ENCODE measurements around the gene ITPR1. TPM values are rescaled to one million over a fixed set of nuclear protein-coding genes. Genes with fewer than 3 reads are reported as not detected.

The ITPR1 gene
- total RNA-seq, 1 donor from 2014 or later = 11.2 TPM

GRCh38 chr3:4614927-4615326 lies 121.8 kb downstream of the ITPR1 start:
- H3K4me1 Mint-ChIP-seq (ENCODE audit: low read depth) = peaks cover 1% of the 10 kb centered on the region
- peaks cover 3% of the 10 kb centered on the region for H3K27me3 Mint-ChIP-seq
- DNase-seq (ENCODE audit: low spot score, unreplicated experiment) = no peak
- H3K36me3 Mint-ChIP-seq (ENCODE audit: insufficient read depth) = no peaks in the 10 kb centered on the region
- TF ChIP-seq, protein P1, sequence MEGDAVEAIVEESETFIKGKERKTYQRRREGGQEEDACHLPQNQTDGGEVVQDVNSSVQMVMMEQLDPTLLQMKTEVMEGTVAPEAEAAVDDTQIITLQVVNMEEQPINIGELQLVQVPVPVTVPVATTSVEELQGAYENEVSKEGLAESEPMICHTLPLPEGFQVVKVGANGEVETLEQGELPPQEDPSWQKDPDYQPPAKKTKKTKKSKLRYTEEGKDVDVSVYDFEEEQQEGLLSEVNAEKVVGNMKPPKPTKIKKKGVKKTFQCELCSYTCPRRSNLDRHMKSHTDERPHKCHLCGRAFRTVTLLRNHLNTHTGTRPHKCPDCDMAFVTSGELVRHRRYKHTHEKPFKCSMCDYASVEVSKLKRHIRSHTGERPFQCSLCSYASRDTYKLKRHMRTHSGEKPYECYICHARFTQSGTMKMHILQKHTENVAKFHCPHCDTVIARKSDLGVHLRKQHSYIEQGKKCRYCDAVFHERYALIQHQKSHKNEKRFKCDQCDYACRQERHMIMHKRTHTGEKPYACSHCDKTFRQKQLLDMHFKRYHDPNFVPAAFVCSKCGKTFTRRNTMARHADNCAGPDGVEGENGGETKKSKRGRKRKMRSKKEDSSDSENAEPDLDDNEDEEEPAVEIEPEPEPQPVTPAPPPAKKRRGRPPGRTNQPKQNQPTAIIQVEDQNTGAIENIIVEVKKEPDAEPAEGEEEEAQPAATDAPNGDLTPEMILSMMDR (IDR thresholded peaks at IDR 0.05; ENCODE audit: unreplicated experiment) = no peak
- peaks cover 3% of the 10 kb centered on the region for H3K9me3 Mint-ChIP-seq (ENCODE audit: low read depth)
- no peak overlapping the region for H3K4me3 Mint-ChIP-seq (ENCODE audit: low read depth)
- no peak overlapping the region for H3K27ac Mint-ChIP-seq

DNA sequence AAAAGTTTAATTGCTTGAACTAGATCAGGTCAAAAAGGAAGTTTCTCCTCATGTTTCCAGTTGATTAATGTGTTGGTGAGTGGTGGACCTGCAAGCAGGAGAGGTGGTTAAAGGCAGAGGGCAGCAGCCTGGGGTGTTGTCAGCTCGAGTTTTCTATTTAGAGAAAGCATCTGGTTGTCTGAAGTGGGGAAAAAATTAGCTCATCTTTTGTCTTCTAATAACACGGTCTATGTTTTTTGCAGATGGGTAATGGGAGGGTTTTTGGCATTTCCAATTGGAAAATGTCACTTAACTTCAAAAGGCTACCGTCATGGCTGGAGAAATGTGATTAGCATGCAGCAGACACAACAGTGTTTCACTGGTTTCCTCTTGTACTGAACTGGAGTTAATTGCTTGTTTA lies 122.6 kb downstream of the ITPR1 start:
- Mint-ChIP-seq H3K4me3 (ENCODE audit: low read depth) (no peak overlapping the region), H3K4me1 (ENCODE audit: low read depth) (peaks cover 1% of the 10 kb centered on the region), H3K36me3 (ENCODE audit: insufficient read depth) (no peaks in the 10 kb centered on the region), H3K27me3 (peaks cover 3% of the 10 kb centered on the region), H3K9me3 (ENCODE audit: low read depth) (peaks cover 3% of the 10 kb centered on the region), H3K27ac (no peak overlapping the region)
- DNase-seq (ENCODE audit: low spot score, unreplicated experiment) = no peak
- TF ChIP-seq, protein P1 (IDR thresholded peaks at IDR 0.05; ENCODE audit: unreplicated experiment) = no peak

DNA sequence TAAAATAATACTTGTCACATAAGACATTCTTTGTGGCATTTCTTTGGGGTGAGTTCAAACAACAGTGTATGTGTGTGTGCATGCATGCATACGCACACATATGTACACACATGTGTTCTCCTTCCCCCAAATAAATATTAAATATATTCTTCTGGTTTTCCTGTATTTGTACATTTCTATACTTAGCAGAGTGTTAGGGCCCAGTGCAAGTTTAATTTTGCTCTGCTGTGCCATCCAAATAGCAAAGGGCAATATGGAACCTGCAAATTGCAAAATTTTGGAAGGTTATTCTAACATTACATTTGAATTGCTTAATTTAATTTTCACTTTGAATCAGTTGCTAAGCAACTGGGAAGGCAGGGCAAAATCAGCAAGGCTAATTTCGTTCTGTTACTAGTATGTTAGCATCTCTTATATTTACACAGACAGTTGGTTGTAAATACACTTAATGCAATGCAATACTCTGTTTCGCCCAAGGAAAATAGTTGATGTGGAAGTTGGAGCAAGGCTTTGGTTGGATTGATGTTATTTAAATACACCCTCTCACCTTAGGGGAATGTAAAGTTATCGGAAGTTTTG lies 130.4 kb downstream of the ITPR1 start:
- Mint-ChIP-seq H3K9me3 (ENCODE audit: low read depth) (peaks cover 3% of the 10 kb centered on the region), H3K27ac (no peak overlapping the region), H3K27me3 (peaks cover 3% of the 10 kb centered on the region), H3K4me1 (ENCODE audit: low read depth) (no peaks in the 10 kb centered on the region), H3K4me3 (ENCODE audit: low read depth) (no peak overlapping the region), H3K36me3 (ENCODE audit: insufficient read depth) (no peaks in the 10 kb centered on the region)
- TF ChIP-seq, protein P1 (IDR thresholded peaks at IDR 0.05; ENCODE audit: unreplicated experiment) = no peak
- DNase-seq (ENCODE audit: low spot score, unreplicated experiment) = no peak

DNA sequence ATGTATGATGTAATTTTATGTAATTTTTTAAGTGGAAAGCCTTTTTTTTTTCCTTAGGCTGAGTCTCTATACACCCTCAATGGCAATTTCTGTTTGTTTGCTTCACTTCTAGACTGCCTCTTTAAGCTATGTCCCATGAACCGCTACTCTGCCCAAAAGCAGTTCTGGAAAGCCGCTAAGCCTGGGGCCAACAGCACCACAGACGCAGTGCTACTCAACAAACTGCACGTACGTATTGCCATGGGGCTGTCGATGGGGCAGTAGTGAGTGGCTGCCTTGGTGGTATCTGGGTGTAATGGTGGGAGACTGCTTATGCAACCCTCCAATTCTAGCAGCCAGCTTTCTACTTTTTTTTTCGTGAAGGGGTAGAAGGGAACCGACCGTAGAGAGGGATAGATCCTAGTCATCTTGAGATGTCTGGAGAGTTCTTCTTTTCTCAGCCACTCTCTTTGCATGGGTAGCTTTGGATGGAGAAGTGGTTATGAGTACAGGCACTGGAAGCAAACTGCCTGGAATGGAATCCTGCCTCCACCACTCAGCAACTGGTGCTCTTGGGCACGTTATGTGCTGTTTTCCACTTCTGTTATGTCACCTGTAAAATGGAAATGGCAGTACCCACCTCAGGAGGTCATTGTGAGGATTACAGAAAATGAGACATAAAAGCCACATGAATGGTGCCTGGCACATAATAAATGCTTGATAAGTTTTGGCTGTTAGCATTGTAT lies 134.7 kb downstream of the ITPR1 start:
- Mint-ChIP-seq H3K27ac (no peak overlapping the region), H3K36me3 (ENCODE audit: insufficient read depth) (no peaks in the 10 kb centered on the region), H3K9me3 (ENCODE audit: low read depth) (no peaks in the 10 kb centered on the region), H3K4me3 (ENCODE audit: low read depth) (no peak overlapping the region), H3K27me3 (no peaks in the 10 kb centered on the region), H3K4me1 (ENCODE audit: low read depth) (no peaks in the 10 kb centered on the region)
- TF ChIP-seq, protein P1 (IDR thresholded peaks at IDR 0.05; ENCODE audit: unreplicated experiment) = no peak
- DNase-seq (ENCODE audit: low spot score, unreplicated experiment) = no peak

DNA sequence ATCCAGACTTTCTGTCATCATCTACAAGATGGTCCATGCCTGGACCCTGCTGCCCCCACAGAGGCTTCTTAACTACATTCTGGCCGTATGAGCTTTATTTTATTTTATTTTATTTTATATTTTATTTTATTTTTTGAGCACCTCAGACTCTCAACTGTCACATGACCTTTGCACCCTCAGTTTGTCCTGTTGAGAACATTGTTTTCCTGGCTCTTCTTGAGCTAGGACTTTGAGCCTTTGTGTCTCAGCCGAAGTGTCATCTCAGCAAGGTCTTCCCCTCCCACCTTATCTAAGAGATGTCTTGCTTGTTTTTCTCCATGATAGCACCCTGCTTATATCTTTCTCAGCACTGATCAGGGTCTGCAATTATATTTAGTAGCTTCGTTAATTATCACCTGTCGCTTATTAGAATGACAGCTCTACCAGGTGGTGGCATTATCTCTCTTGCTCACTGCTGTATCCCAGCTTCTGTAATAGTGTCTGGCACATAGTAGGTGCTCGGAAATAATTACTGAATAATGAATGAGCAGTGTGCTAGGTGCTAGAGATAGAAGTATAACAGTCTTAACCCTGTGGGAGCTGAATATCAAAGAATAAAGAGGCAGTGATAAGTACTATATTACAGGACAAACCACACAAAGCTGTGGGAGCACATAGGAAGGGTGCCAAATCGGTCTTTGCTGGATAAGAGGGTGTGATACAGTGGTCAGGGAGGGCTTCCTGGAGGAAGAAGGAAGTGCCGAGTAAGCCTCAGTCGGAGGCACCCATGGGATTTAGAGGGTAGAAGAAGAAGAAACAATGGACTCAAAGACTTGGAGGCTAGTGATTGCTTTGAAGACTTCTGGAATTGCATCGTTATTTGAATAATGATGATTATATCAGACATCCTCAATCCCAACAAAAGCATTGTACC lies 136.2 kb downstream of the ITPR1 start:
- Mint-ChIP-seq H3K4me3 (ENCODE audit: low read depth) (no peak overlapping the region), H3K27me3 (no peaks in the 10 kb centered on the region), H3K27ac (no peak overlapping the region), H3K4me1 (ENCODE audit: low read depth) (no peaks in the 10 kb centered on the region), H3K36me3 (ENCODE audit: insufficient read depth) (no peaks in the 10 kb centered on the region), H3K9me3 (ENCODE audit: low read depth) (no peaks in the 10 kb centered on the region)
- no peak for DNase-seq (ENCODE audit: low spot score, unreplicated experiment)
- TF ChIP-seq, protein P1 (IDR thresholded peaks at IDR 0.05; ENCODE audit: unreplicated experiment) = no peak
